Epithelial cell of proximal tubule (primary cell): ENCODE data around the gene RHOF. TPM values are rescaled to one million over a fixed set of nuclear protein-coding genes. Genes with fewer than 3 reads are reported as not detected.

ENCODE experiments used
- DNase-seq: peaks from one replicate; pipeline ENCODE4 v3.0.0-alpha.2; 2011; ENCODE audit warnings: low read depth
- H3K4me3 ChIP-seq: 2 replicates; pipeline ENCODE4 v1.5.1; 2011; ENCODE audit warnings: low read depth, mild to moderate bottlenecking, low read length
- CTCF ChIP-seq: conservative IDR thresholded peaks from 2 replicates; pipeline ENCODE4 v1.5.1; 2012; ENCODE audit warnings: low read depth, mild to moderate bottlenecking, low read length
- total RNA-seq: library from RNA; depleted of rRNA; stranded (reverse); fragments of >200 nt; gene quantifications from 2 replicates; pipeline ENCODE4 v1.2.3, GENCODE V29; 2015

RHOF gene
- total RNA-seq, 1 donor from 2014 or later, result 180 TPM

GRCh38 chr12:121803861-121804416, 10.5 kb upstream of the RHOF start, which contains the start of gene SETD1B:
Gene SETD1B (plus strand): TSS chr12:121804009. CDS start chr12:121804738, 729 bp downstream.
- H3K4me3 ChIP-seq, result peak within 1 kb of the TSS; percentile 79
- TF ChIP-seq CTCF, result no peak
- DNase-seq, result no peak

GRCh38 chr12:121802843-121803698, 9.6 kb upstream of the RHOF start:
- no peak for TF ChIP-seq CTCF
- peak overlapping the region; percentile 70 for H3K4me3 ChIP-seq
- DNase-seq, result no peak

GRCh38 chr12:121802485-121802842, 9.0 kb upstream of the RHOF start:
- no peak for DNase-seq
- peak overlapping the region; percentile 70 for H3K4me3 ChIP-seq
- TF ChIP-seq CTCF, result no peak

GRCh38 chr12:121801595-121802484, 8.4 kb upstream of the RHOF start:
- peak overlapping the region; percentile 70 for H3K4me3 ChIP-seq
- no peak for DNase-seq
- TF ChIP-seq CTCF, result no peak

GRCh38 chr12:121800694-121801594, 7.5 kb upstream of the RHOF start:
- no peak for DNase-seq
- H3K4me3 ChIP-seq, result peak overlapping the region; percentile 70
- TF ChIP-seq CTCF, result no peak
